NOMO-1 treated with dmso at 0.1 percent for 144 hours (cell line): ENCODE results near the gene MRNIP.
"Not testable (repeated sequence)": the region's sequence is repeated elsewhere in the genome, so short reads cannot be mapped to it uniquely, and the experiment has no call there.

Experiments
- DNase-seq: peaks from one replicate; lab custom pipeline; 2025; ENCODE audit not compliant: unreplicated experiment; lab: John Stamatoyannopoulos, UW

Gene MRNIP

DNA sequence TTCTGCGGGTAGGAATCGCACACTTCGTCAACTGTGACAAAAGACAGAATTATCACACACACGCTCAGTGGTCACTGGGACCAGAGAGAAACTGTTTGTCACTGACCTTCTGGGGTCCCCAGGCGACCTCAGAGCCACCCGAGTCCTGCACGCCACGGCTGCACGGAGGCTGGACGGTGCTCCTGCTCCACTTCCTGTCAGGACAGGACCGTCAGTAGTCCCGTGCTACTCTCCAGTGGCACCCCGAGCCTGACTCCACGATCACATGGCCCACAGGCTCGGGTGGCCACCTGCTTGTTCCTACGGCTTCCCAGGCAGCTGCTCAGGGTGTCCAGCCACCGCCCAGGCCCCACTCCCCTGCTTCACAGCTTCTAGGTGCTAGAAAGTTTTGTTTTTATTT lies 17.9 kb downstream of the MRNIP start:
- no peak for DNase-seq

GRCh38 chr5:179840321-179840720 lies 18.3 kb downstream of the MRNIP start:
- no peak for DNase-seq

GRCh38 chr5:179839328-179840256 lies 19.0 kb downstream of the MRNIP start:
- no peak for DNase-seq

- DNase-seq, result no peak
Observed at GRCh38 chr5:179837076-179838011, 21.3 kb downstream of the MRNIP start.

GRCh38 chr5:179836225-179837019 lies 22.2 kb downstream of the MRNIP start:
- no peak for DNase-seq

DNA sequence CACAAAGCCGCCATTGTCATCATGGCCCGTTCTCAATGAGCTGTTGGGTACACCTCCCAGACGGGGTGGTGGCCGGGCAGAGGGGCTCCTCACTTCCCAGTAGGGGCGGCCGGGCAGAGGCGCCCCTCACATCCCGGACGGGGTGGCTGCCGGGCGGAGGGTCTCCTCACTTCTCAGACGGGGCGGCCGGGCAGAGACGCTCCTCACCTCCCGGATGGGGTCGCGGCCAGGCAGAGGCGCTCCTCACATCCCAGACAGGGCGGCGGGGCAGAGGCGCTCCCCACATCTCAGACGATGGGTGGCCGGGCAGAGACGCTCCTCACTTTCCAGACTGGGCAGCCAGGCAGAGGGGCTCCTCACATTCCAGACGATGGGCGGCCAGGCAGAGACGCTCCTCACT lies 23.7 kb downstream of the MRNIP start:
- not testable (repeated sequence) for DNase-seq

- no peak for DNase-seq
Observed at GRCh38 chr5:179834120-179834519, 24.5 kb downstream of the MRNIP start.

DNA sequence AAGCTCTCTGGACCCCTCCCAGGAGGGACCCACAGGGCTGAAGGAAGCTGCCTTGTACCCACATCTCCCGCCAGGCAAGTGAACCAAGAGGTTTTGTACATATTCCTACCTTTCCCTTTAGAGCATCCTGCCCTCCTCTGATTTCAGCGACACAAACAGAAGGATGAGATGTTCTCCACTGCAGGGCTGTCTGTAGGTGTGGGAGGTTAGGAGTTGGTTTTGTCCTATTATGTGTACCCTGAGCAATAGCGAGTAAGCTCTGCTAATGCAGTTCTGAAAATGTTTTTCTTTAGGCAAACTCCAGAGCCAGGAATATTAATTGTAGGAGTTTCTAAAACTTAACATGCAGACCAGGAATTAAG lies 24.9 kb downstream of the MRNIP start:
- no peak for DNase-seq

GRCh38 chr5:179833056-179833708 lies 25.4 kb downstream of the MRNIP start:
- DNase-seq, result no peak

GRCh38 chr5:179832039-179832745 lies 26.4 kb downstream of the MRNIP start:
- no peak for DNase-seq

DNA sequence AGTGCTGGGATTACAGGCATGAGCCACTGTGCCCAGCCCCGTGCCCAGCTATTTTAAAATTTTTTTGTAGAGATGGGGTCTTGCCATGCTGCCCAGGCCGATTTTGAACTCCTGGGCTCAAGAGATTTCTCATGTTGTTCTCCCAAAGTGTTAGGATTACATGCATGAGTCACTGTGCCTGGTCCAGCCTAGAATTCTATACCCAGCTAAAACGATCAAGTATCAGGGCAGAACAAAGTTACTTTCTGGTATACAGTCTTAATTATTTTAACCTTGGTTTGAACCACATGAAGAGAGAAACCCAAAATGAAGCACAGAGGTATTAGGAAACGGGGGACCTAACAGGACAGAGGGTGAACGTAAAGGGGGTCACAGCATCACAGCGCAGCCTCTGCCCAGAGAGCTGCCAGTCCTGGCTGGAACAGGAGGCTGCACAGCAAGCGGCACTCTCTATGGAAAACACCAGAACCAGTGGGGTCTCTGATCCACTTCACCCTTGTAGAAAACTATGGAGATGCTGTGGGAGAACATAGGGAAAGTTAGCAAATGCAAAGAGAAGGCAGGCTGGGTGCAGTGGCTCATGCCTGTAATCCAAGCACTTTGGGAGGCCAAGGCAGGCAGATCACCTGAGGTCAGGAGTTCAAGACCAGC lies 27.7 kb downstream of the MRNIP start:
- no peak for DNase-seq

GRCh38 chr5:179829732-179830435 lies 28.7 kb downstream of the MRNIP start:
- DNase-seq, result no peak

GRCh38 chr5:179828756-179829421 lies 29.7 kb downstream of the MRNIP start:
- no peak for DNase-seq

GRCh38 chr5:179827680-179828079 lies 30.9 kb downstream of the MRNIP start:
- DNase-seq, result peak; percentile 86

DNA sequence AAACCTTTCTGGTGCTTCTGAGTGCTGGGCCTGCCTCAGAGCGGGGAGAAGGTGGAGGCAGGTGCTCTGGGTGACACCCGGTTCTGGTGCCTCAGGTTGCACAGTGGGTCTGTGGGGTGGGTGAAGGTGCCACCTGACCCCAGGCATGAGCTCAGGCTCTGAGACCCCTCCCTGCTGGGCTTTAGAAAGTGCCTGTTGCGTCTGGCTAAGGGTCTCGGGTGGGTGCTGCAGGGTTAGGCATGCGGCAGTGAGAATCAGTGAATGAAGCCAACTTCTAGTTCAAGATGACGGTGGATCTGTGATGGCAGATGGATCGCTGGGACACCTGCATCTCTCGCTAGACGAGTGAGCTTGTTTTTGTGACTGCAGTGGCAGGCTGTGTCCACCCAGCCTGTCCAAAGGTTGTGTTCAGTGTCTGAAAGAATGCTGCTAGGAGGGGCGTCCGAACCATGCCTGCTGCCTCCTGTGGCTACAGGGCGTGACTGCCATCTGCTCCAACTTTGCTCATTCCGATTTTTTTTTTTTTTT lies 32.9 kb downstream of the MRNIP start:
- DNase-seq, result no peak

GRCh38 chr5:179824745-179825112 lies 33.9 kb downstream of the MRNIP start:
- no peak for DNase-seq

DNA sequence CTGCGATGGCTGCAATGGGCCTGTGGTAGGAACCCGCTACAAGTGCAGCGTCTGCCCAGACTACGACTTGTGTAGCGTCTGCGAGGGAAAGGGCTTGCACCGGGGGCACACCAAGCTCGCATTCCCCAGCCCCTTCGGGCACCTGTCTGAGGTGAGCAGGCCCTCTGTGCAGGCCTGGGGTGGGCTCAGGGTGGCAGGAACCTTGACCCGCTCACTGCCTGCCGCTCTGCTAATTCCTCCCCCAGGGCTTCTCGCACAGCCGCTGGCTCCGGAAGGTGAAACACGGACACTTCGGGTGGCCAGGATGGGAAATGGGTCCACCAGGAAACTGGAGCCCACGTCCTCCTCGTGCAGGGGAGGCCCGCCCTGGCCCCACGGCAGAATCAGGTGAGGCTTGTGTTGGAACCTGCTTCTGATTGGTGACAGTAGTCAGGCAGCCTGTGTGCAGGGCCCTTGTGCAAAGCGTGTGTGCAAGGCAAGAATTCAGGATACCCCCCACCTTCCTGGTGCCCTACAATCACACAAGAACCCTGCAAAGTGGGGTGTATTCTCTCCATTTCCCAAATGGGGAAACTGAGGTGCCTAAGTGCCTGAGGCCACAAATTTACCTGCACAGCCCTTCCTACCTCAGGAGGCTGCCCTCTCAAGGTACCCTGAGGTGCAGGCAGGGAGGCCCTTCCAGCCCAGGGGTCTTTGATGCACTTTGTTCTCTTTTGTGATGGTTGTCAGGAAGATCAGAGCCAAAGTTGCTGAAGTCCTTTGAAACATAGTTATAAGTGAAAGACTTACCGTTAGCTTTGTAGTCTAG lies 34.5 kb downstream of the MRNIP start:
- DNase-seq, result no peak
